ENCODE data around the gene SUN1.

Gene SUN1

DNA sequence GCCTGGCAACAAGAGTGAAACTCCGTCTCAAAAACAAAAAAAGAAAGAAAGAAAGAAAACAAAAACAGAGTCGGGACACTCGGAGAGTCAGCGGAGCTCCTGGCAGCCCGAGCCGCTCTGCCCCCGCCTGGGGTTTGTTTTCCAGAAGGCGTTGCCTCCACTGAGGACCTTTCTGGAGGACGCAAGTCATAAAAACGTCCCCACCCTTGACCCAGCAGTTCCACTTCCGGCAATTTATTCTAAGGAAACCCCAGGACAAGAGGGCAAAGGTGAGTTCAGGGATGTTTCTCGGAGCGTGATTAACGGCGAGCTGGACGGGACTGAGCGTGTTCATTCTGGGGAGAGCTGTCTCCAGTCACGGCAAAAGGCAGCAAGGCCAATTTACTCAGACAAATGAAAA is 27.0 kb upstream of the SUN1 start:
- no peak for DNase-seq (ENCODE audit: low read depth)

DNA sequence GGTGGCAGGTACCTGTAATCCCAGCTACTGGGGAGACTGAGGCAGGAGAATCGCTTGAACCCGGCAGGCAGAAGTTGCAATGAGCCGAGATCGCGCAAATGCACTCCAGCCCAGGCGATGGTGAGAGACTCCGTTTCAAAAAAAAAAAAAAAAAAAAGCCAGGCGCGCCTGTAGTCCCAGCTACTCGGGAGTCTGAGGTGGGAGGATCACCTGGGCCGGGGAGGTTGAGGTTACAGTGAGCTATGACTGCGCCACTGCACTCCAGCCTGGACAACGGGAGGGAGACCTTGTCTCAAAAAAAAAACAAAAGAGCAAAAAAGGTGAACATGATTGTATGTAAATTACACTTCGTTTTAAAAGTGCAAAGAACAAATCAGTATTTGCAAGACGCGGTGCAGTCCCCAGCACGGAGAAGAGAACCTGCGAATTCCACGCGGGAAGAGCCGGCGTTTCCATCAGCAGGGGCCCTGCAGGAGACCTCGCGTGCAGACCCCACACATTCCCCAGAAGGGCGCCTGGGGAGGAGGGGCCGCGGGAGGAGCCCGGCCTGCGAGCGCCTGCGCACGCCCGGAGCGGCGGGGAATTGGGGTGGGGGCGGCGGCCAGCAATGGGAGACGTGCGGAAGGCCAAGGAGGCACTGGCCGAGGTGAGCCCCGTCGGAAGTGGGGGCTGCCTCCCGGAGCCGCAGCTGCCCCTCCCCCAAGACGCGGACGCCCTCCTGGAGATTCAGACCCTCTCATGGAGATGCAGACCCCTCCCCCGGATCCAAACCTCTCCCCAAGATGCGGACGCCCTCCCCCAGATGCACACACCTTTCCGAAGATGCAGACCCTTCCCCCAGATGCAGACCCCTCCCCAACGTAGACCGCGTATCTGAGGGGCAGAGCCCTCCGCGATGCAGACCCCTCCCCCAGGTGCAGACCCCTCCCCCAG is 16.7 kb upstream of the SUN1 start:
- DNase-seq (ENCODE audit: low read depth): peak; percentile 26

DNA sequence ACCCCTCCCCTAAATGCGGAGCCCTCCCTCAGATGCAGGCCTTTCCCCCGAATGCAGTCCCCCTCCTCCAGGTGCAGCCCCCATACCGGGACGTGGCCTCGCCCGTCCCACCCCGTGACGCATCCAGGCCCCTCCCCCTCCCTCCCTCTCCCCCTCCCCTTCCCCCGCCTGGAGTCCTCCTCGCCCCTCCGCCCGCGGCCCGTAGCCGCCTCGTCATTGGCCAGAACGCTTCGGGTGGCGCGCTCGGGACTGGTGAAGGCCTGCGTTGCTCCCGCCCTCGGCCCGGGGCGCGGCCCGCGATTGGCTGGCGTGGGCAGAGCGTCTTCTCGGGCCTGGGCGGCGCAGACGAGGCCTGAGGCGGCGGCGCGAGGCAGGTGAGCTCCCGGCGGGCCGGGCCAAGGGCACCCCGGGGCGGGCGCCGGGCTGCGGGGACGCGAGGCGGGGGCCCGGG is 16.0 kb upstream of the SUN1 start:
- peak; percentile 99 for DNase-seq (ENCODE audit: low read depth)

DNA sequence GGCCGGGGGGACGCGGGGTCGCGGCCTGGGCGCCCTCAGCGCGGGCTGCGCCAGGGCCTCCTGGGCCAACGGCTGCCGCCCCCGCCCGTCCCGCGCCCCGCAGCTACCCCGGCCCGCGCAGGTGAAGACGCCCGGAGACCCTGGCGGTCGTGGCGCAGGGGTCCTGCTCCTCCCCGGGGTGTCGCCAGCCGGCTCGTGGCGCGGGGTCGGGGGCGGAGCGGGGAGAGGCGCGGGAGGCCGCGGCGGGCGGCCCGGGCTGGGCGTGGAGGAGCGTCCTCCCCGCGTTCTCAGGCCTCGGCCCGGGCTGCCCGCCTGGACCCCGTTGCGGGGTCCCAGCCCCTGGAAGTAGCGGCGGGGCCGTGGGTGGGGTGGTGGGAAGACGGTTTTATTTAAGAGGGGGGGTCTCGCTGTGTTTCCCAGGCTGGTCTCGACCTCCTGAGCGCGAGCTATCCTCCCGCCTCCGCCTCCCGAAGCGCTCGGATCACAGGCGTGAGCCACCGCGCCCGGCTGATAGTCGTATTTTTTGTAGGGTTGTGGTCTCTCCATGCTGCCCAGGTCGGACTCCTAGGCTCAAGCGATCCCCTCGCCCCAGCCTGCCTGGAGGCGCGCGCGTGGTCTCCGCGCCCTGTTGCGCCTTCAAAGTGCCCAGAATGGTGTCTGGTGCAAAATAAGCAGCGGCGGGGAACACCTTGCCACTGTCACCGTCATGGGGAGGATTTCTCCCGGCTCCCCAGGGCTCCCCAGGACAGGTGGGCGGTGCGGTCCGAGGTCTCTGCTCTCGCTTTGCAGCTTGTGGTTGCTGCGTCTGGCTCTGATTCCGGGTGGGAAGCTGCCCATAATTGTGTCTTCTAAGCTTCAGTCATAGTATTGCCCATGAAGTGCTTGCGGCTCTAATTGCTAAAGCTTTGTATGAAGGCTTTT is 15.3 kb upstream of the SUN1 start:
- peak; percentile 49 for DNase-seq (ENCODE audit: low read depth)

DNA sequence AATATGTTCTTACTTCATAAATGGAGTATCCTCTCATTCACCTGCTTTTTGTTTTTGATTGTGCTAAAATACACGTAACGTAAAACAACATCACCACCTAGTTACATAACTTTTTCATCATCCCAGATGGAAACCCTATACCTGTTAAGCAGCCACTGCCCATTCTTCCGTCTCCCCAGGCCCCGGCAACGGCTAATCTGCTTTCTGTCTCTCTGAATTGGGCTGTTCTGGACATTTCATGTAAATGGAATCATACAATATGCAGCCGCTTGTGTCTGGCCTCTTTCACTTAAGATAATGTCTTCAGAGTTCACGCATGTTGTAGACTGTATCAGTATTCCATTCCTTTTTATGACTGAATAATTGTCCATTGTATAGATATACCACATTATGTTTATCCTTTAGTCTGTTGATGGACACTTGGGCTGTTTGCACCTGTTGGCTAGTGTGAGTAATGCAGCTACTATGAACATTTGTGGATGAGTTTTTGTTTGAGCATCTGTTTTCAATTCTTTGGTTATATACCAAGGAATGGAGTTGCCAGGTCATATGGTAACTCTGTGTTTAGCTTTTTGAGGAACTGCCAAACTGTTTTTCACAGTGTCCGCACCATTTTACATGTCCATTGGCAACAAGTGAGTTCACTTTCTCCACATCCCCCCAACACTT is 14.1 kb upstream of the SUN1 start:
- DNase-seq (ENCODE audit: low read depth): peak; percentile 71

DNA sequence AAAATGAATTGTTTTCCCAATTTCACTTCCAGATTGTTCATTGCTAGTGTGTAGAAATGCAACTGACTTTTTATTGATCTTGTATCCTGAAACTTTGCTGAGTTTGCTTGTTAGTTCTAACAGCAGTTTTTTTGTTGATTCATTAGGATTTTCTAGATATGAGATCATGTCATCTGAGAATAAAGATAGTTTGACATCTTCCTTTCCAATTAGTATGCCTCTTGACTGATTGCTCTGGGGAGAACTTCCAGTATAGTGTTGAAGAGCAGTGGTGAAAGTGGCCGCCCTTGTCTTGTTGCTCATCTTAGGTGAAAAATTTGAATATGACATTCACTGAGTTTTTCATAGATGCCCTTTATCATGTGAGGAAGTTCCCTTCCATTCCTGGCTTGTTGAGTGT is 11.9 kb upstream of the SUN1 start:
- DNase-seq (ENCODE audit: low read depth): no peak

DNA sequence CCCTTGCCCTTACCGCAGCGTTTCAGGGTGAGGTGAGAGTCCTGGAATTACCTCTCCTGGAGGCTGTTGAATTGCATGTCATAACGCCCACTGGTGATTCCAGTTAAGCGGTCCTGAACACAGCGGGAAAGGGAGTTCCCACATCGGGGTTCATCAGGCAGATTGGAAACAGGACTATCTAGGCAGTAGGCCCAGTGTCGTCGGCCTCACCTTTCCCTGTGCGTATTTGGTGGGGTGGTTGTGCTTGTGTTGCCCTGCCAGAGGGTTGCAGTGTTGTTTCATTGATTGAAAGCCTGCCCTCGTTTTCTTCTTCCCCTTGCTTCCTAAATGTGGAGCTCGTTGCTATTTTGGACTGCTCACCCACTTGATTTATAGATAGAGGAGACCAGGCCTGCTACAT is 10.6 kb upstream of the SUN1 start:
- no peak for DNase-seq (ENCODE audit: low read depth)

DNA sequence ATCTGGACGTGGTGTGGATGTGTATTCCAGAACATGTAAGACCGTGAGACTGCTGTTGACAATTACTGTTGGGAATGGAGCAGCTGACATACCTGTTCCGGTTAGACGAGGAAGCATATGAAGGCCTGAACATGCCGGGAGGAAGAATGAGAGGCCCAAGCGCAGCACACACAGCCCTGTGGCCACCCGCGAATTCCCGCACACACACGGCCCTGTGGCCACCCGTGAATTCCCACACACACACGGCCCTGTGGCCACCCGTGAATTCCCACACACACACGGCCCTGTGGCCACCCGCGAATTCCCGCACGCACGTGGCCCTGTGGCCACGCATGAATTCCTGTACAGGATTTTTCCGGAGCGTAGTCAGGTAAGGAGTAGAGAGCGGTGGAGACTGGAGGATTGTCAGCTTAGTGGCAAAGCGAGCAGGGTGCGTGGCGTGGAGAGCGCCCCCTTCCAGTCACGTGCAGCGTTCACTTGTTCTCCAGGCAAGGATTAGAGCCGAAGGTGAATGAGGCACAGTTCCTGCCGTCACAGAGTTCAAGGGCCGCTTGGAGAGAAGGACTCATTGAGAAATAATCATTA is 9.5 kb upstream of the SUN1 start:
- no peak for DNase-seq (ENCODE audit: low read depth)

DNA sequence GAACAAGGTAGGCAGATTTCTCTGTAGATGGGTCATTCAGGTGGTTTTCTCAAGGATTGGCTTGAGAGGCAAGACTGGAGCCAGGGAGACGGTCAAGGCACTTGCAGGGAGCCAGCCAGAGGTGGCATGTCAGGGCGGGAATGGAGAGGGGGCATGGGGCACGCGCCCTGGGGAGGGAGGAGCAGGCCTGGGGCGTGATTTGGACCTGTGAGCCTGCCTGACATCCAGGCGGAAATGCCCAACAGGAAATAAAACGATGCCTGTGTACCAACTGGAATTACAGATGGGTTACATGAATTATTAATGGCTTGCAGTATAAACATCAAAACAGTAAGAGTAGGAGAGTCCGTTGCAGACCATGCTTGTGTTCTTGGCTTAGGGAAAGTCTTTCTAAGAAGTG is 8.6 kb upstream of the SUN1 start:
- DNase-seq (ENCODE audit: low read depth): no peak

DNA sequence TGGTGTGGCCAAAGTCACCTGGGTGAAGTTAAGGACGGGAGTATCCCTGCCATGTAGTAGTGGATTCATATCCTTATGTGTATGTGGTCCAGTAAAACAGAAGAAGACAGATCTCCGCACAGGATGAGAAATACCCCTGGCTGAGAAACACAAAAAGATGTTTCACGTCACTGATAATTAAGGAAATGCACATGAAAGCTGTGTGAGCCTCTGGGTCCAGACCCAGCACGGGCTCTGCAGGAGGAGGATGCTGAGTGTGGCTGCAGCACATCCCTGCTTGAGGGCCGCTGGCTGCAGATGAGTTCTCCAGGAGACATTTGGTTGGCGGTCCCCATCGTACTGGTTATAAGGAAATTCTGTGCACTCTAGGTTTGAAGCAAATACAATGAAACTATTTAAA is 8.2 kb upstream of the SUN1 start:
- DNase-seq (ENCODE audit: low read depth): no peak

DNA sequence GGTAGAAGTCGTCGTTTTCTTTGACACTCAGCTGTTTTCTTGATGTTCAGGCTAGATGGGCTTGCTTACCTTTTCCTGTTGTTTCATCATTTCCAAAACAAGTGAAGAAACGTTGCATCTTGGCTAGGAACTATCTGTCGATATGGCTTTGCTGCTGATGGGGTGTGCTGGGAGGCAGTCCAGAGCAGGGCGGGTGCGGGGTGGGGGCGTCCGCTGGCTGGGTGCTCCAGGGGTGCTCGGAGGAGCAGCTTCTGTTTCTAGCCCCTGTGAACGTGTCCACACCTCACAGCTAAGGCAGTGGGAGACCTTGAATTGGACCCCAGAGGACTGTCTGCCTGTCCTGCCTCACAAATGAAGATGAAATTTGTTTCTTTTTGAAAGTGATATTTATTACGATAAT is 7.6 kb upstream of the SUN1 start:
- DNase-seq (ENCODE audit: low read depth): no peak

DNA sequence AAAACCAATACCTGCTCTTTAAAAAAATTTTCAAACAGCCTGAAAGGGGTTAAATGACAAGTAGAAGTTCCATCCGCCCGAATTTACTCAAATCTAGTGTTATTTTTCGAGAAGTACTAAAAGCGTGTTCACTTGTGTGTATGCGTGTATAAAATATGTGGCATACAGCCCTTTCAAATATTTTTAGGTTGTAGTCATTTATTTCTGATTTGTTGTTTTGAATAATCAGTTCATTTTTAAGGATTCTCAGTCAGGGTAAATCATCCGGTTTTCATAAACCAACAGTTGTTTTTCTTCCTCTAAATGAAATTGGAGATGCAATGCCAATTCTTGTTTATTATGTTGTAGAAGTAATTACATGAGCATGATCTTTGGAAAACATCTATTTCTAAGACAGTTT is 6.9 kb upstream of the SUN1 start:
- peak; percentile 52 for DNase-seq (ENCODE audit: low read depth)

DNA sequence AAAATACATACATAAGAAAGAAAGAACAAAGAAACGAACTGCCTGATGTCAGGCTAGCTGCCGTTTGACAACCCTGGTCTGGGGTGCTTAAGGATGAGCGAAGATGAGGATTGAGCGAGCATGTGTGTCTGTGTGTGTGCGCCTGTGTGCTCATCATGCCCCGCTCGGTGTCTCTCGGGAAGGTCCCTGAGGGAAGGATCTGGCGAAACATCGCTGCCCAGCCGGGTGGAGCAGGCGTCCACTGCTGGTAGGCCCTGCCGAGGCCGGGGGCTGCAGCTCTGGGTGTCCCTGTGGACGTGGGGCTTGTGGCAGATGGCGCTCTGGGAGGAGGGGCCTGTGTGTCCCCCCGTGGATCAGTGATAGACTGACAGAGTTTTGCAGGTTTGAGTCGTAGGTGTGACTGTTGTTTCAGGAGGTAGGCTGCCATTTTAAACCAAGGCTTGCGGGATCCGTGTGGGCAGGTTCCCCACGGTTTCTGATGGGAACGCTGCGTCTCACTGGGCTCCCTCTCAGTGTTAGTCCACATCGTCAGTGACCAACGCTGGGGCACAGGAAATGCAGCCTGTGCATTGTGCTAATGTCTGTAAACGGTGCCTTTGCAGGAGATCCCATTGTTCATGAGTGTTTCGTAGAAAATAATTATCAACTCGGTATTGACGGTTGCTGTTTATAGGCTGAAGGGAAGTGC is 5.9 kb upstream of the SUN1 start:
- DNase-seq (ENCODE audit: low read depth): no peak

DNA sequence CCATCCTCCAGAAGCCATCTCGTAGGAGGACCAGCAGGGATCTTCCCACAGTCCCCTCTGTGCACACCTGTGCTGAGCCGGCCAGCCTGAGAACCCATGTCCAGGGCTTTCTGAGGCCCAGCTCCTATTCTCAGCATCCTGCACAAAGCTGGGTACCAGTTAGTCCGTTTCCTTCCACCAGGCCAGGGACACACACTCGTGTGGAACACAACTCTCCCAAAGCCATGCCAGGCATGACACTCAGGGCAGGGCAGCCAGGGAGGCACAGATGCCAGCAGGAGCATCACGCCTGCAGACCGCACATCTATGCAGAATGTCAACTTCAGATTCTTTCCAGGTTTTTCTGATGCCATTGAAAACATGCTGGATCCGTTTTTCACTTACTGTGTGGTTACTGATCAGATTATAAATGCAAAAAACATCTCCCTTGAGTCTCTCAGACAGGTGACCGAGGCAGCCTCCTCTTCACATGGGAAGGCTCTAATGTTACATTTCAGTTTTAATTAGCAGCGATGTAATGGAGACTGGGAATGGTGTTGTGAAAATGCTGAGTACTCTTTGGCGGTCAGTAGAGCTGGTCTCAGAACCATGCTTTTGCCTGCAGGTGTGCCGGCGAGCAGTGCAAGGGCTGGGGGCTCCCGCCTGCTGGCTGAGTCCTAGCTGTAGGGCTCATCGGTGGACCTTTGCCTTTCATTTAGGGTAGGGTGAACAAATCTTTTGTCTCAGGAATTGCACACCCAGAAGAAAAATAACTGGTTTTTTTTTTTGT is 3.3 kb upstream of the SUN1 start:
- DNase-seq (ENCODE audit: low read depth): no peak

DNA sequence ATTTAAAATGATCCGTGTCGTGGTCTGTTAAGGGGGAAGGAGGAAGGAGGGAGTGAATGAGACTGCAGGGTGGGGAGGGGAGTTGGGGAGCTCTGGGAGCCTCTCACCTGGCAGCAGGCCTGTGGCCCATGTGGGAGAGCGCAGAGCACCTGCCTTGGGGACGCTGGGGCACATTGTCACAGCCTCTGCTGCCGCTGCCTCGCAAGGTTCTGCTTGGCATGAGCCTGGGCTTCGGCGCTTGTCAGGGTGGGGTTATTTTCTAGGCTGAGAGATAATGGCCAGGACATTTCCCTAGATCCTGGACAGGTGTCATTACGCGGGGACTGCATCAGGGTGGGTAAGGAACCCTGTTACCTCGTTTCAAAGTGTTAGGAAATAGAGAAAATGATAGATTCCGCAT is 2.2 kb upstream of the SUN1 start:
- DNase-seq (ENCODE audit: low read depth): no peak

DNA sequence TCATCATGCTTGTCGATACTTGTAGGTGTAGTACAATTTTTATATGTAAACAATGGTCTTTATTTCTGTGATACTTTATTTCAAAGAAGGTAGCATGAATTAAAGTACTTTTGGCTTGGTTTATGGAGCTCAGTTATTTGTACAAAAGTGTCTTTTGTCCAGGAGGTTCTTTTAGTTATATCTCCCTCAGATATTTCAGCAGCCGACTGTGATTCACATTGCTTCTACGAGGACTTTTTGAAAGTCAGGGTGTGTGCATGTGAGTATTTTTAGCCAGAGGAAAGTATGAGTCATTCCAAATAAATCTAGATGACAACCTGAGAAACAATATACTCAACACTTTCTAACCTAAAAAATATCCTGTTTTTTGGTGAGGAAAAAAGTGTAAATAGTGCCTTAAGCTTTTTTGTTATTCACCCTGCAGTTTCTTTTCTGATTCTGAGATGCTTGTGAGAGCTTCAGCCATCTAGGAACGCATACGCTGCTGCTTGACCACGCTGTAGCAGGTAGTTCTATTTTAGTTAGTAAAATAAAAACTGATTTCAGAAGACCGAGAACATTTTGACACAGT is 595 bp upstream of the SUN1 start:
- peak; percentile 95 for DNase-seq (ENCODE audit: low read depth)

DNA sequence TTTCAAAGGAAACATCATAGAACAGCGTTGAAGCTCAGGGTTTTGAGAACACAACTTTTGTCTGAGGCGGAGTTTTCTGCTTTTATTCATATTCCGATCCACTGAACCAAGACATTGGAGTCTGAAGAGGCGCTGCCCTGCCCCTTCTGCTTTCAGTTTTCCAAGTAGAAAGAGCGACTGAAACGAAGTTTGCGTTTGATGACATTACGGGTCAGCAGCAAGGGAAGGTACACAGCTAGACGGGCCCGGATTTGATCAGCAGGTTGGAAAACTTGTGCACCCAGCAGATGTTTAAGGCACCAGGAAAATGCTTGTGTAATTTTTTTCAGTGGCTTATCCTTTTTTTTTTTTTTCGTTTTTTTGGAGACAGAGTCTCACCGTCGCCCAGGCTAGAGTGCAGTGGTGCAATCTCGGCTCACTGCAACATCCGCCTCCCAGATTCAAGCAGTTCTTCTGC is 720 bp downstream of the SUN1 start:
- no peak for DNase-seq (ENCODE audit: low read depth)

DNA sequence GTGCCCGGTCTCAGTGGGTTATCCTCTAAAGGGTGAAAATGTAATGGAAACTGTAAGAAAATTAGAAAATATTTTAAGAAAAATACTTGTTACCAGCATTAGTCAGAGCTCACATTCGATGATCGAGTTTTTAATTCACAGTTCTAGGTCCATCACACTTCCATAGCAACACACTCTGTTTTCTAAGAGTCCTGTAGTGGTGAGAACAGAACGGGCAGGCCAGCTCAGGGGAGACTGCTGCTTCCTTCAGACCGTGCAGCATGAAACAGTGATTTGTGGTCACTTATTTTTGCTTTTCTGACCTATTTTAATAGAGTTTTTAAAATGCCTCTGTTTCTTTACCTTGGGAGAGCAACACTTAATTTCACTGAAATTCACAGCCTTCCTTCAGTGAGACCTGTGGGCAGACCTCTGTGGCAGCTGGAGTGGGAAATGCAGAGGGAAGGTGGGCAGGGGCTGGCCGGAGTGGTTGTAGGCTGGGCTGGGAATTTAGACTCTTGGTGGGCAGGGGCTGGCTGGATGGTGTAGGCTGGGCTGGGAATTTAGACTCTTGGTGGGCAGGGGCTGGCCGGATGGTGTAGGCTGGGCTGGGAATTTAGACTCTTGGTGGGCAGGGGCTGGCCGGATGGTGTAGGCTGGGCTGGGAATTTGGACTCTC is 1.5 kb downstream of the SUN1 start:
- no peak for DNase-seq (ENCODE audit: low read depth)

DNA sequence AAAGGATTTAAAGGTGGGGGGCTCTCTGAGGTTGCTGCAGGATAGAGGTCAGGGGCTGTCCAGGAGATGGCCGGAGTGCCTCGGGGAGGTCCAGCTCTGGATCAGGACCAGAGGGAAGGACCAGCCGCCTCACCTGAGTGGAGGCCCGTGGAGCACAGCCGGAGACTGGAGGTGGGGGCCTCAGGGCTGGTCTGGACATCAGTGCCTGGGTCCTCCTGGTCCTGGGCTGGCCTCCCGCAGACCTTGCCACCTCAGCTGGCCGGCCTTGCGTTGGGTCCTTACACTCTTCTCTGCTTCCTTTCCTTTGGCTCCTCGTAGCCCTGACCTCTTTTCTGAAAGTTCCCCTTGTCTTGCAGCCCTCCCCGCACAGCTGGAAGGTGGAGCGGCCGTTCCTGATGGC is 2.0 kb downstream of the SUN1 start:
- DNase-seq (ENCODE audit: low read depth): no peak

DNA sequence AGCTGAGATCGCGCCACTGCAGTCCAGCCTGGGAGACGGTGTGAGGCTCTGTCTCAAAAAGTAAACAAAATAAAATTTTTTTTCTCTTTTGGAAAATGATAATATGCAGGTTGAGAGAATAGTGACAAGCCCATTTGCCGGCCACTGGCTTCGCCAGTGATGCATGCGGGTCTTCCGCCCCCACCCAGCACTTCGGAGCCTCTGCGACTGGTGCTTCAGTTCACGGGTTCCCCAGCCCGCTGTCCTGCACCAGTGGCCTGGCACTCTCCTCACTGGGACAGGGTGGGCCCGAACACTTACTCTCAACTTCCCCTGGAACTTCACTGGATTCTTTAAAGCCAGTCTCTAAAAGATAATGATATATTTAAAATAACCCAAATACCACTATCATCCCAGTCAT is 2.7 kb downstream of the SUN1 start:
- no peak for DNase-seq (ENCODE audit: low read depth)
